HFF-Myc (cell line): ENCODE measurements around the gene TAP1.
A peak's percentile ranks its signal among the peaks of the same experiment; 100 is the strongest.
"Not testable (repeated sequence)": the region's sequence is repeated elsewhere in the genome, so short reads cannot be mapped to it uniquely, and the experiment has no call there.

ENCODE experiments used
- DNase-seq: peaks from one replicate; pipeline ENCODE4 v3.0.0-alpha.2; 2011; ENCODE audit warnings: low read depth; ENCODE audit errors: extremely low read depth
- H3K4me3 ChIP-seq: replicated peaks from 2 replicates; pipeline ENCODE4 v1.5.1; 2011; ENCODE audit warnings: low read depth, mild to moderate bottlenecking, control low read depth, low read length
- TF ChIP-seq, protein P1 (sequence below): IDR thresholded peaks from 2 replicates; pipeline ENCODE4 v1.5.1; 2012; ENCODE audit warnings: mild to moderate bottlenecking, low read depth, low read length, control low read depth; ENCODE audit errors: missing control alignments

TAP1 gene

DNA sequence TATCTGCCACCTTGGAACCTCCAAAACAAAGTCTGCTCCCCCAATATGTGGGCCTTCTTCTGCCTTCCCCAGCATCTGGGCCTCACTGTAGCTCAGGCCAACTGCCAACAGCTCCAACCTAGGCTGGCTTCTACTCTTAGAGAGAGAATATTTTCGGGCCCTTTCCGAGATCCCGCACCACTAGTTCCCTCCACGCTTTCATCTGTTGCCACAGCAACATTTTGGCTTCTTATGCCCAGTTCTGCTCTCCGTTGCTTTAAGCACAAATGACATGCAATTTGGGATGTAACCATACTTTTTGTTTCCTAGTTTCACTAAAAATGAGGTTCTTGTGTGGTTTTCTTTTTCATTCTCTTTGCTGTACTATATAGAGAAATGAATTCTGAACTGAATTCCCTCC, 34.1 kb upstream of the TAP1 start:
- no peak overlapping the region for H3K4me3 ChIP-seq
- TF ChIP-seq, protein P1, sequence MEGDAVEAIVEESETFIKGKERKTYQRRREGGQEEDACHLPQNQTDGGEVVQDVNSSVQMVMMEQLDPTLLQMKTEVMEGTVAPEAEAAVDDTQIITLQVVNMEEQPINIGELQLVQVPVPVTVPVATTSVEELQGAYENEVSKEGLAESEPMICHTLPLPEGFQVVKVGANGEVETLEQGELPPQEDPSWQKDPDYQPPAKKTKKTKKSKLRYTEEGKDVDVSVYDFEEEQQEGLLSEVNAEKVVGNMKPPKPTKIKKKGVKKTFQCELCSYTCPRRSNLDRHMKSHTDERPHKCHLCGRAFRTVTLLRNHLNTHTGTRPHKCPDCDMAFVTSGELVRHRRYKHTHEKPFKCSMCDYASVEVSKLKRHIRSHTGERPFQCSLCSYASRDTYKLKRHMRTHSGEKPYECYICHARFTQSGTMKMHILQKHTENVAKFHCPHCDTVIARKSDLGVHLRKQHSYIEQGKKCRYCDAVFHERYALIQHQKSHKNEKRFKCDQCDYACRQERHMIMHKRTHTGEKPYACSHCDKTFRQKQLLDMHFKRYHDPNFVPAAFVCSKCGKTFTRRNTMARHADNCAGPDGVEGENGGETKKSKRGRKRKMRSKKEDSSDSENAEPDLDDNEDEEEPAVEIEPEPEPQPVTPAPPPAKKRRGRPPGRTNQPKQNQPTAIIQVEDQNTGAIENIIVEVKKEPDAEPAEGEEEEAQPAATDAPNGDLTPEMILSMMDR = no peak
- no peak for DNase-seq

GRCh38 chr6:32886681-32887383, 33.3 kb upstream of the TAP1 start:
- H3K4me3 ChIP-seq = no peak overlapping the region
- TF ChIP-seq, protein P1 = no peak
- DNase-seq = peak; percentile 24

DNA sequence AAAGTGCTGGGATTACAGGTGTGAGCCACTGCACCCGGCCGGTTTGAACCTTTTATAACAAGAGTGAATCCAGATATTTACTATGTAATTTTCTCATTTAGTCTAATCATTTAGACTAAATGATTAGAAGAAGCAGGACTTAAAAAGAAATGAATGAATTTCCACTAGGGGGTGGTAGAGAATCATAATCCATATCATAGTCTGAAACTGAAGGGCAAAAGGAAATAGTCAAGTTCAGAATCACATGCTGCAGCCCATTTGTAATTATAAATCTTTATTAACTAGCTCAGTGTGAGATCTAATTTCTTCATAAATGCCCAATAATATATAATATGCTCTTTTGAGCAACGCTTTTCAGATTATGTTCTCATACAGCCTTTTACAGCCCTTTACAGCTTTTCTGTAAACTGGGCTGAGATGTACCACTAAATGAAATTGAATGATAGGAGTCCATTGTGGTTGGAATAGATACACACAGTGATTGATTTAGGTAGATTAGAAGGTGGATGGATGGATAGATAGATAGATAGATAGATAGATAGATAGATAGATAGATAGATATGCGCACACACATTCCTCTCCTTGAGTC, 32.3 kb upstream of the TAP1 start:
- H3K4me3 ChIP-seq = no peak overlapping the region
- TF ChIP-seq, protein P1 = peak; percentile 20
- peak; percentile 45 for DNase-seq

DNA sequence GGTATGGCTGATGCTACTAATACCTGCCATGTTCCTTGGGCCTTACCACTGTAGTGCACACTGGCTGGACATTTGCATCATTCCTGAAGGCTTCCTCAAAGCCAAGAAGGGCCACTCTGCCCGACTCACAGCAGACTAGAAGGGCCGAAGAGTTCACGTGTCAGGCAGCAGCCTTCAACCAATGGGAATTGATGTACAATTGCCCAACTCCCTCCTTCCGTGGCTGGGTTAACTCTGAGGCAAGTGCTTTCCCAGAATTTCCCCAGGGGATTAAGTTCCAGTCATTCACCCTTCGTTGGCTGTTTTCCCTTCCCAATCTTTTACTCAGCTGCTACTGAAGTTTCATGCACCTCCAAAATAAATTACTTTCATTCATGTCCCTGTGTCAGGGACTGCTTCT, 30.3 kb upstream of the TAP1 start:
- no peak overlapping the region for H3K4me3 ChIP-seq
- TF ChIP-seq, protein P1 = no peak
- DNase-seq = no peak

DNA sequence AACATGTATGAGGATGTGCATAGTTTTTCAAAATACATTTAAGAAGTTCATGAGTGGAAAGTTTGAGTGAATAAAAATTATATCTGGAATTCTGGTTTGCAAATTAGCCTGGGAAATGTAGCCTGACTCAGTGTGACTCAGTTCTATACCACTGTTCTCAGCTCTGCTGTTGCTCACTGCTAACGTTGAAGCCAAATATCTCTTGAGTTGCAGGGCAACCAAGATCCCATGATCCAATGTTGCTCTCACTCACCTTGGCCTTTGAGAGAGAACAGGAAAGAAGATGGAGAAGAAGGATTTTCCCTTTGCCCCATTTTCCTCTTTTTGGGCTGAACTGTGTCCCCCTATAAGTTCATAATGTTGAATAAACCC, 29.4 kb upstream of the TAP1 start:
- H3K4me3 ChIP-seq = no peak overlapping the region
- DNase-seq = no peak
- TF ChIP-seq, protein P1 = no peak

- not testable (repeated sequence) for H3K4me3 ChIP-seq, DNase-seq
Measured at GRCh38 chr6:32880962-32881361, 27.5 kb upstream of the TAP1 start.

GRCh38 chr6:32879691-32880090, 26.2 kb upstream of the TAP1 start:
- DNase-seq = no peak
- no peak overlapping the region for H3K4me3 ChIP-seq
- TF ChIP-seq, protein P1 = no peak
